Epithelial cell of esophagus (primary cell): ENCODE measurements around the gene PRPF18.

Experiments used
- DNase-seq: peaks from one replicate; pipeline ENCODE4 v3.0.0; 2010; ENCODE audit warnings: low read depth
- H3K4me3 ChIP-seq: 2 replicates; pipeline ENCODE4 v1.5.1; 2011; ENCODE audit warnings: mild to moderate bottlenecking, low read length, control low read depth
- CTCF ChIP-seq: IDR thresholded peaks from 2 replicates; pipeline ENCODE4 v1.5.1; 2011; ENCODE audit warnings: low read depth, mild to moderate bottlenecking, low read length, control low read depth, inconsistent platforms; ENCODE audit not compliant: insufficient read depth; ENCODE audit errors: missing control alignments

PRPF18 gene

GRCh38 chr10:13656337-13657100 lies 69.8 kb downstream of the PRPF18 start:
- no peak for DNase-seq
- TF ChIP-seq CTCF: no peak
- no peak overlapping the region for H3K4me3 ChIP-seq

- no peak overlapping the region for H3K4me3 ChIP-seq
- TF ChIP-seq CTCF: no peak
- no peak for DNase-seq
Measured at GRCh38 chr10:13657101-13657680, 70.4 kb downstream of the PRPF18 start.

GRCh38 chr10:13658264-13658663 lies 71.5 kb downstream of the PRPF18 start:
- H3K4me3 ChIP-seq: no peak overlapping the region
- DNase-seq: no peak
- no peak for TF ChIP-seq CTCF

- H3K4me3 ChIP-seq: no peak overlapping the region
- no peak for DNase-seq
- no peak for TF ChIP-seq CTCF
Measured at GRCh38 chr10:13658871-13659685, 72.3 kb downstream of the PRPF18 start.

GRCh38 chr10:13659887-13660550 lies 73.3 kb downstream of the PRPF18 start:
- TF ChIP-seq CTCF: peak; percentile 92
- H3K4me3 ChIP-seq: no peak overlapping the region
- peak; percentile 71 for DNase-seq

GRCh38 chr10:13660551-13660920 lies 73.8 kb downstream of the PRPF18 start:
- DNase-seq: peak; percentile 98
- no peak overlapping the region for H3K4me3 ChIP-seq
- no peak for TF ChIP-seq CTCF
